ENCODE results near the gene ABO. TPM values are rescaled to one million over a fixed set of nuclear protein-coding genes. Genes with fewer than 3 reads are reported as not detected.
A peak's percentile ranks its signal among the peaks of the same experiment; 100 is the strongest.

The ABO gene
- total and polyA plus RNA-seq, 8 donors, result 0.72 to 67.1 (median 4.1) TPM

DNA sequence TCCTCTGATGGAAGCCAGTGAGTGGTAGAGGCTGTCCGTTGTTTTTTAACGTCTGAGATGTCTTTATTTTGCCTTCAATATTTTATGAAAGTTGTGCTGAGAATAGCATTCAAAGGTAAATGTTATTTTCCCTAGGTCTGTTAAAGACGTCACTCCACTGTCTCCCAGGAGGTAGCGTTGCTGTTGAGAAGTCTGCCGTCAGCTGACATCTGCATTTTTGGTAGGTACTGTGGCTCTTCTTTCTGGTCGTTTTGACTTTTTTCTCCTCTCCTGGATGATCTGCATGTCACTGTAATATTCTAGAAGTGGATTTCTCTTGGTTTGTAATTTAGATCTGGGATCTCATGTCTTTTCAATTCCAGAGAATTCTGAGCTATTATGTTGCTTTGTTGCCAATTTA lies 34.6 kb upstream of the ABO start:
- TF ChIP-seq POLR2AphosphoS5 (IDR thresholded peaks at IDR 0.05), result no peak
- no peak for TF ChIP-seq CTCF (IDR thresholded peaks at IDR 0.05)
- TF ChIP-seq EP300 (IDR thresholded peaks at IDR 0.05), result no peak
- no peak for TF ChIP-seq POLR2A (IDR thresholded peaks at IDR 0.05)
- Histone ChIP-seq H3K4me1 (no peaks in the 10 kb centered on the region), H3K9me3 (no peaks in the 10 kb centered on the region), H3K27me3 (peaks cover 0 to 28% (median 0%) of the 10 kb centered on the region in 3 donors), H3K4me3 (no peak overlapping the region), H3K27ac (no peak overlapping the region), H3K36me3 (no peaks in the 10 kb centered on the region)
- WGBS, 5 donors, result 74 to 84% (median 82%) methylated on average over 6 of the region's 6 CpGs
- intact Hi-C loops (cut with DNase I; ENCODE audit: low total_unique reads), result no loop called here
- DNase-seq, result no peak

- Histone ChIP-seq H3K27me3 (peaks cover 0 to 42% (median 0%) of the 10 kb centered on the region in 3 donors), H3K4me1 (no peaks in the 10 kb centered on the region), H3K4me3 (no peak overlapping the region), H3K27ac (no peak overlapping the region), H3K9me3 (no peaks in the 10 kb centered on the region), H3K36me3 (no peaks in the 10 kb centered on the region)
- no peak for TF ChIP-seq POLR2AphosphoS5 (IDR thresholded peaks at IDR 0.05)
- 72 to 80% (median 76%) methylated on average over 16 of the region's 16 CpGs for WGBS, 5 donors
- DNase-seq, result no peak
- intact Hi-C loops (cut with DNase I; ENCODE audit: low total_unique reads), result no loop called here
Measured at GRCh38 chr9:133307301-133307700, 32.3 kb upstream of the ABO start.

GRCh38 chr9:133306242-133307204 lies 31.5 kb upstream of the ABO start:
- H3K4me3 ChIP-seq, result no peak overlapping the region
- 71 to 79% (median 78%) methylated on average over 29 to 31 of the region's 31 CpGs for WGBS, 5 donors
- H3K36me3 ChIP-seq, result no peaks in the 10 kb centered on the region
- no peaks in the 10 kb centered on the region for H3K9me3 ChIP-seq
- DNase-seq, result peak in 1 of 2 donors; percentile 31
- no peak for TF ChIP-seq POLR2A (IDR thresholded peaks at IDR 0.05)
- no peak for TF ChIP-seq EP300 (IDR thresholded peaks at IDR 0.05)
- intact Hi-C loops (cut with DNase I; ENCODE audit: low total_unique reads), result no loop called here
- no peak overlapping the region for H3K27ac ChIP-seq
- peaks cover 0 to 42% (median 0%) of the 10 kb centered on the region in 3 donors for H3K27me3 ChIP-seq
- H3K4me1 ChIP-seq, result no peaks in the 10 kb centered on the region

DNA sequence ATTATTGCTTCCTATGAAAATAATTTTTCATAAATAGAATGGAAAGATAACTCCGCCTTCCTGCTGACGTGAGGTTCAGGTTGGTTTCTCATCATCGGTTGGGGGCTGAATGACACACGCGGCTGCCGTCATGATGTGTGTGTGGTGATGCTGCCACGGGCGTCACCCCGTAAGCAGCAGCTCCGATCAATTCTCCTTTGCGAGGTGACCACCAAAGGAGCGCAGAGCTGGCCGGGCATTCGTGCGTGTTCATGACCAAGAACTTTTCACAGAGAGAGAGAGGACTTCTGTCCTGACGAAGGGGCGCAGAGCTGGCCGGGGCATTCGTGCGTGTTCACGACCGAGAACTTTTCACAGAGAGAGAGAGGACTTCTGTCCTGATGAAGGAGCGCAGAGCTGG lies 30.7 kb upstream of the ABO start:
- TF ChIP-seq POLR2A (IDR thresholded peaks at IDR 0.05) (no peak), CTCF (IDR thresholded peaks at IDR 0.05) (no peak), POLR2AphosphoS5 (IDR thresholded peaks at IDR 0.05) (no peak), EP300 (IDR thresholded peaks at IDR 0.05) (no peak)

GRCh38 chr9:133304477-133305377 lies 29.7 kb upstream of the ABO start:
- peaks cover 0 to 42% (median 0%) of the 10 kb centered on the region in 3 donors for H3K27me3 ChIP-seq
- H3K36me3 ChIP-seq, result no peaks in the 10 kb centered on the region
- no peaks in the 10 kb centered on the region for H3K9me3 ChIP-seq
- WGBS, 5 donors, result 83 to 89% (median 87%) methylated on average over 34 to 38 of the region's 38 CpGs
- no peak for DNase-seq
- no peaks in the 10 kb centered on the region for H3K4me1 ChIP-seq
- no peak overlapping the region for H3K27ac ChIP-seq
- H3K4me3 ChIP-seq, result no peak overlapping the region
- TF ChIP-seq CTCF (IDR thresholded peaks at IDR 0.05) (no peak), EP300 (IDR thresholded peaks at IDR 0.05) (no peak), POLR2A (IDR thresholded peaks at IDR 0.05) (no peak)
- intact Hi-C loops (cut with DNase I; ENCODE audit: low total_unique reads), result no loop called here

More for the DNA sequence above, 30.7 kb upstream of the ABO start:
- intact Hi-C loops (cut with DNase I; ENCODE audit: low total_unique reads), result no loop called here
- no peak for DNase-seq
- H3K27ac ChIP-seq, result no peak overlapping the region
- H3K9me3 ChIP-seq, result no peaks in the 10 kb centered on the region
- no peak overlapping the region for H3K4me3 ChIP-seq
- 76 to 81% (median 78%) methylated on average over 10 to 23 of the region's 23 CpGs for WGBS, 5 donors
- no peaks in the 10 kb centered on the region for H3K36me3 ChIP-seq
- peaks cover 0 to 42% (median 0%) of the 10 kb centered on the region in 3 donors for H3K27me3 ChIP-seq
- H3K4me1 ChIP-seq, result no peaks in the 10 kb centered on the region
